Endodermal cell (in vitro differentiated cells): ENCODE data around the gene RAB20. TPM values are rescaled to one million over a fixed set of nuclear protein-coding genes. Genes with fewer than 3 reads are reported as not detected.
A peak's percentile ranks its signal among the peaks of the same experiment; 100 is the strongest.

Source experiments
- DNase-seq: peaks from one replicate; pipeline ENCODE4 v3.0.0-alpha.2; 2017
- H3K27ac ChIP-seq: 2 replicates; pipeline ENCODE4 v1.5.1; 2013; ENCODE audit warnings: mild to moderate bottlenecking, low read depth, low read length, moderate library complexity
- H3K27me3 ChIP-seq: 2 replicates; pipeline ENCODE4 v1.6.1; 2013; ENCODE audit warnings: mild to moderate bottlenecking, low read length, moderate library complexity; ENCODE audit not compliant: insufficient read depth, control insufficient read depth, poor library complexity, severe bottlenecking
- H3K36me3 ChIP-seq: 2 replicates; pipeline ENCODE4 v1.7.0; 2013; ENCODE audit warnings: mild to moderate bottlenecking, low read length, moderate library complexity; ENCODE audit not compliant: control insufficient read depth, insufficient read depth
- H3K4me1 ChIP-seq: one replicate; pipeline ENCODE4 v1.7.0; 2013; ENCODE audit warnings: low read length; ENCODE audit not compliant: control insufficient read depth, insufficient read depth
- H3K4me3 ChIP-seq: 2 replicates; pipeline ENCODE4 v1.5.1; 2013; ENCODE audit warnings: mild to moderate bottlenecking, low read length, moderate library complexity
- H3K9ac ChIP-seq: 2 replicates; pipeline ENCODE4 v1.6.1; 2013; ENCODE audit warnings: mild to moderate bottlenecking, low read length, moderate library complexity; ENCODE audit not compliant: poor library complexity, severe bottlenecking; ENCODE audit errors: extremely low read depth
- H3K9me3 ChIP-seq: 2 replicates; pipeline ENCODE4 v1.6.1; 2013; ENCODE audit warnings: mild to moderate bottlenecking, low read length, moderate library complexity; ENCODE audit not compliant: control insufficient read depth
- H3K27ac Mint-ChIP-seq: 2 replicates; pipeline ENCODE4 v1.8.0; 2020; ENCODE audit warnings: mixed read lengths
- H3K27me3 Mint-ChIP-seq: 2 replicates; pipeline ENCODE4 v1.8.0; 2021; ENCODE audit warnings: mild to moderate bottlenecking, mixed read lengths; ENCODE audit not compliant: insufficient read depth
- H3K36me3 Mint-ChIP-seq: 2 replicates; pipeline ENCODE4 v1.8.0; 2020; ENCODE audit warnings: low read depth, mixed read lengths
- H3K4me1 Mint-ChIP-seq: 2 replicates; pipeline ENCODE4 v1.8.0; 2020; ENCODE audit warnings: mixed read lengths
- H3K4me3 Mint-ChIP-seq: 2 replicates; pipeline ENCODE4 v1.8.0; 2020; ENCODE audit warnings: mild to moderate bottlenecking, moderate library complexity, mixed read lengths
- H3K9me3 Mint-ChIP-seq: 2 replicates; pipeline ENCODE4 v1.8.0; 2020; ENCODE audit warnings: mild to moderate bottlenecking, mixed read lengths
- WGBS, 2 experiments: methylation state at CpG; one replicate each; pipeline versions ENCODE4 v1.1.5 to v1.1.7; 2013; ENCODE audit warnings: missing lambda C conversion rate in 2 of 2, mixed read lengths in 1 of 2; ENCODE audit not compliant: insufficient coverage in 1 of 2, insufficient read length in 1 of 2; 5-methylcytosine and 5-hydroxymethylcytosine counted together
- total RNA-seq, 2 donors: library from RNA; stranded (reverse); fragmentation: NEBNext Ultra II Directional in 1 of 2; extraction: Animal tissue kit (Norgen Biotek cat#: 25700) in 1 of 2; gene quantifications; 2 replicates in 1 of 2; 3 replicates in 1 of 2; pipeline ENCODE4 v1.2.1, GENCODE V29; 2021
- TF ChIP-seq, protein P1 (sequence below): fragments of 200-600 bp; sonication (generic); conservative IDR thresholded peaks from 2 replicates; pipeline ENCODE4 v1.5.0; 2021; ENCODE audit warnings: antibody characterized with exemption, mild to moderate bottlenecking

Gene RAB20
- total RNA-seq, 2 donors from 2014 or later, result 12.6 to 14.2 TPM

DNA sequence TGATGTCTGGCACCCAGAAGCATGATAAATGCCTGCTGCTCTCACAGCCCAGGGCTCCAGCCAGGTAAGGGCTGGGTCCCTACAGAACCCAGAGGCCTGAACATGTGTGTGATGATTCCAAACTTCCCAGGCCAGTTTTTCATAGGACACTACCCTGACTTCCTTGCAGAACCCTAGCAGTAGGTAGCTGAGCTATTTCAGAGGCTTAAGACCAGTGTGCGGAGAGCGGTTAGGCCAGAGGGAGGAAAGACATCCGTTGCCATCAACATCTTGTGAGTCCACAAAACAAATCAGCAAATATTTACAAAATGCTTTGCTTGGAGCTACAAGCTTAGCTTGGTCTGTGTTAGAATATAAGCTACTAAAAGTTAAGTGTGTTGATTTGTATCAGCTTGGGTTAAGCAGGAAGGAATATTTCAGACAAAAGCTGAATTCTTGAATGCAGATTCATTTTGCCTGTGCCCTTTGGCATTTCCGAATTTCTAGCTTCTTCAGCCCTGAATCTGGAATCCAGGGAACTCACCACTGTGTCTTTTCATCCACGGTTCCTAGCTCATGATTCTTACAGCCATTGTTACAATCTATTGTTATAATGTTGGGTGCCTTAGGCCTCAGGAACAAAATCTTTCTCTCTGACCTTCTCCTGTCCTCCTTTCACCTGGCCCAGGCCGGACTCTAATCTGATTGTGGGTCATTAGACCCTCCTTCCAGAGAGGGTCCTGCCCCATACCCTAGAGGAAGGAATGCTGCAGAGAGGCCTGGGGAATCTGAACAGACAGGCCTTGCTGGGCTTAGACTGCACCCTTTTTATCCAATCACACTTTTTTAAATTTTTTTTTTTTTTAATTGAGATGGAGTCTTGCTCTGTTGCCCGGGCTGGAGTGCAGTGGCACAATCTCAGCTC, 12.4 kb downstream of the RAB20 start:
- Histone ChIP-seq H3K4me1 (peaks cover 26% of the 10 kb centered on the region), H3K27ac (no peak overlapping the region), H3K27me3 (no peaks in the 10 kb centered on the region), H3K36me3 (peaks cover 27% of the 10 kb centered on the region), H3K9ac (peak overlapping the region; percentile 7), H3K4me3 (peak overlapping the region; percentile 22), H3K9me3 (peaks cover 38% of the 10 kb centered on the region)
- no peak for DNase-seq
- Mint-ChIP-seq H3K27me3 (no peaks in the 10 kb centered on the region), H3K9me3 (peaks cover 25% of the 10 kb centered on the region), H3K36me3 (peaks cover 34% of the 10 kb centered on the region), H3K4me3 (peak overlapping the region; percentile 10), H3K4me1 (peaks cover 30% of the 10 kb centered on the region), H3K27ac (peak overlapping the region; percentile 90)
- WGBS, 2 experiments, result 77 to 90% methylated on average over 2 to 7 of the region's 7 CpGs
- TF ChIP-seq, protein P1, sequence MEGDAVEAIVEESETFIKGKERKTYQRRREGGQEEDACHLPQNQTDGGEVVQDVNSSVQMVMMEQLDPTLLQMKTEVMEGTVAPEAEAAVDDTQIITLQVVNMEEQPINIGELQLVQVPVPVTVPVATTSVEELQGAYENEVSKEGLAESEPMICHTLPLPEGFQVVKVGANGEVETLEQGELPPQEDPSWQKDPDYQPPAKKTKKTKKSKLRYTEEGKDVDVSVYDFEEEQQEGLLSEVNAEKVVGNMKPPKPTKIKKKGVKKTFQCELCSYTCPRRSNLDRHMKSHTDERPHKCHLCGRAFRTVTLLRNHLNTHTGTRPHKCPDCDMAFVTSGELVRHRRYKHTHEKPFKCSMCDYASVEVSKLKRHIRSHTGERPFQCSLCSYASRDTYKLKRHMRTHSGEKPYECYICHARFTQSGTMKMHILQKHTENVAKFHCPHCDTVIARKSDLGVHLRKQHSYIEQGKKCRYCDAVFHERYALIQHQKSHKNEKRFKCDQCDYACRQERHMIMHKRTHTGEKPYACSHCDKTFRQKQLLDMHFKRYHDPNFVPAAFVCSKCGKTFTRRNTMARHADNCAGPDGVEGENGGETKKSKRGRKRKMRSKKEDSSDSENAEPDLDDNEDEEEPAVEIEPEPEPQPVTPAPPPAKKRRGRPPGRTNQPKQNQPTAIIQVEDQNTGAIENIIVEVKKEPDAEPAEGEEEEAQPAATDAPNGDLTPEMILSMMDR, result peak; percentile 68

DNA sequence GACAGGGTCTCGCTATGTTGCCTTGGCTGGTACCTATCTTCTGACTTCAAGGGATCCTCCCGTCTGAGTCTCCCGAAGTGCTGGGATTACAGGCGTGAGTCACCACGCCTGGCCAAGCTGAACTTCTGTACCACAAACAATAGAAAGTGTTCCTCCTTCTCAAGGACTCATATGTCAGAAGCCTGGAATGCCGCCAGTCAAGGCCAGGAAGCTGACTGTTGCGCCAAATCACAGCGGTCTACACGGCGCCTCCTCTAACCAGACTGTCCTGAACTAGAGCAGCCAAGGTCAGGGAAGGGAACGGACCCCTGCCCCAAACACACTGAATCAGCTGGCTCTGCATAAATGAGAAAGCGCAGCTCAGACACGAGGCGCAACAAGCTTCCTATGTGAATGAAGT, 14.6 kb downstream of the RAB20 start:
- H3K9me3 ChIP-seq, result peaks cover 42% of the 10 kb centered on the region
- 94 to 97% methylated on average over 7 to 14 of the region's 14 CpGs for WGBS, 2 experiments
- no peak for DNase-seq
- H3K36me3 Mint-ChIP-seq, result peaks cover 42% of the 10 kb centered on the region
- no peaks in the 10 kb centered on the region for H3K27me3 Mint-ChIP-seq
- H3K4me1 ChIP-seq, result peaks cover 32% of the 10 kb centered on the region
- H3K27me3 ChIP-seq, result no peaks in the 10 kb centered on the region
- H3K4me1 Mint-ChIP-seq, result peaks cover 39% of the 10 kb centered on the region
- peak overlapping the region; percentile 38 for H3K4me3 ChIP-seq
- peak overlapping the region; percentile 27 for H3K27ac Mint-ChIP-seq
- H3K9me3 Mint-ChIP-seq, result peaks cover 33% of the 10 kb centered on the region
- H3K9ac ChIP-seq, result no peak overlapping the region
- peaks cover 35% of the 10 kb centered on the region for H3K36me3 ChIP-seq
- H3K27ac ChIP-seq, result no peak overlapping the region
- TF ChIP-seq, protein P1, result no peak
- no peak overlapping the region for H3K4me3 Mint-ChIP-seq

DNA sequence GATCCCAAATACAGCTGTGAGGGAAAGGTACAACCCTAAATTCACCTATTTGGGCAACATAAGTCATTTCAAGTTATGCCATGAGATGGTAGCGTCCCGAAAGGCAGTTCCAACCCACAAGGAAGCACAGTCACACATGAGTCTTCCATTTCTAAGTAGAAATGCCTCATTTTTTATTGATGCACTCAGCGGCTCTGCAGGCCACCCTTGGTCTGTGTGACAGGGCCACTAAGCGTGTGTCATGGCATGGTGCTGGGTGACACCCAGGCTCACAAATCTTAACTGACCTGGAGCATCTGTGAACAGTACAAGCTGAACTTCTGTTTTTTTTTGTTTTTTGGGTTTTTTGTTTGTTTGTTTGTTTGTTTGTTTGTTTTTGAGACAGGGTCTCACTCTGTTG, 15.1 kb downstream of the RAB20 start:
- Histone ChIP-seq H3K9ac (no peak overlapping the region), H3K27me3 (no peaks in the 10 kb centered on the region), H3K9me3 (peaks cover 42% of the 10 kb centered on the region), H3K27ac (no peak overlapping the region), H3K4me1 (peaks cover 34% of the 10 kb centered on the region), H3K4me3 (no peak overlapping the region), H3K36me3 (peaks cover 35% of the 10 kb centered on the region)
- no peaks in the 10 kb centered on the region for H3K27me3 Mint-ChIP-seq
- H3K4me1 Mint-ChIP-seq, result peaks cover 39% of the 10 kb centered on the region
- DNase-seq, result no peak
- H3K9me3 Mint-ChIP-seq, result peaks cover 33% of the 10 kb centered on the region
- H3K4me3 Mint-ChIP-seq, result no peak overlapping the region
- H3K27ac Mint-ChIP-seq, result no peak overlapping the region
- peaks cover 42% of the 10 kb centered on the region for H3K36me3 Mint-ChIP-seq
- WGBS, 2 experiments, result 91 to 96% methylated on average over 4 of the region's 4 CpGs
- TF ChIP-seq, protein P1, result no peak
